ENCODE measurements around the gene HAND1.
"Not testable (repeated sequence)": the region's sequence is repeated elsewhere in the genome, so short reads cannot be mapped to it uniquely, and the experiment has no call there.

The HAND1 gene

GRCh38 chr5:154478224-154478565 is at the start of gene HAND1:
Gene HAND1, minus strand, starts transcription at chr5:154478227. Its CDS starts 219 bp downstream, at chr5:154478008.
- no peak for DNase-seq

GRCh38 chr5:154526231-154527226 is 48.5 kb upstream of the HAND1 start:
- no peak for DNase-seq

- DNase-seq = no peak
Measured at GRCh38 chr5:154524859-154525258, 46.8 kb upstream of the HAND1 start.

GRCh38 chr5:154524181-154524580 is 46.2 kb upstream of the HAND1 start:
- DNase-seq = no peak

DNA sequence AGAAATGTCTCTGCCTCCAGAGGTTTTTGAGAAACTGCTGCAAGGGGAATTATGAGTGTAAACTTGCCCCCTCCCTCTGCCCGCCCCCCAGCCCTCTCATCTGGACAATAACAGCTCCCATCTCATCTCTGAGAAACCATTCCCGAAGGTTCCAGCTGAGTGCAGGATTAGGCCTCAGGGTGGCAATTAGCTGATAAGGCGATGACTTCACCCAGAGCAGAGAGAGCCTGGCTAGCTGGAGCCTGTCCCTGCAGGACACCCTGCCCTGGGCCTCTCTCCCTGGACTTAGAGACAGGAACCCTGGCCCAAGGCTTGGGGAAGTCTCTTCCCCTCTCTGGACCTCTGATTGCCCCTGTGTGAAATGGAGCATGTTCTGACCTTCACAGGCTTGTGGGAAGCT is 45.7 kb upstream of the HAND1 start:
- DNase-seq = no peak

DNA sequence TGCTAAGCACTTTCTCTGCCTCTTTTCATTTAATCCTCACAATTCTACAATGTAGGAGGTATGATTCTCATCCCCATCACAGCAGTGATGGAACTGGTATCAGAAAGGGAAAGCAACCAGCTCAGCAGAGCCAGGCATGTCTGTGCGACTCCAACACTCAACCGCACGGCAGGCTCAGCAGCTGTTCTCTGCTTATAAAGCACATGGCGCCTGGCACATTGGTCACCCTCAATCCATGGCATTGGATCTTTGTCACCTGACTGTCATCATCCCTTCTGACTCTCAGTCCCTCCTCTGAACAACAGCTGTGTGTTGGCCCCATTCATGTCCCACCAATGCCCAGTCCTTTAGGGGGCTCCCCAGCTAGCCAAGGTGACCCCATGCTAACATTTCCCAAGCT is 45.1 kb upstream of the HAND1 start:
- DNase-seq = no peak

DNA sequence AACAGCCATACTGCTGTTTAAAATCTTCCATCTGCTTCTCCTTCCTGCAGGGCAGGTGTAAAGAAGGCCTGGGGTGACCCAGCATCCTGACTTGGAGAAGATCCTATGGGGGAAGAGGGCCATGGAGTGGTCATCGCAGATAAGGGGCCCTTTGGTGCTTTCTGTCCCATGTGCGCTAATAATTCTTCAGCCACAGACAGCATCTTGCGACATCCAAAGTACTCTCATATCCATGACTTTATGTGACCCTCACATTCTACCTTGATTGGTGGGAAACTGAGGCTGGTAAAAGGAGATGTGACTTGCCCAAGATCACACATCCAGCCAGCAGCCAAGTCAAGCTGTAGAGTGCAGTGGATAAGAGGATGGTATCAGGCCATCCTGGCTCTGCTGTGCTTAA is 44.3 kb upstream of the HAND1 start:
- no peak for DNase-seq

- DNase-seq = no peak
Measured at GRCh38 chr5:154521756-154522155, 43.7 kb upstream of the HAND1 start.

- DNase-seq = no peak
Measured at GRCh38 chr5:154520861-154521453, 42.9 kb upstream of the HAND1 start.

GRCh38 chr5:154519359-154519758 is 41.3 kb upstream of the HAND1 start:
- DNase-seq = no peak

- DNase-seq = no peak
Measured at GRCh38 chr5:154518438-154518867, 40.4 kb upstream of the HAND1 start.

- no peak for DNase-seq
Measured at GRCh38 chr5:154517810-154518437, 39.9 kb upstream of the HAND1 start.

GRCh38 chr5:154517181-154517580 is 39.2 kb upstream of the HAND1 start:
- no peak for DNase-seq

- no peak for DNase-seq
Measured at GRCh38 chr5:154516475-154516874, 38.4 kb upstream of the HAND1 start.

DNA sequence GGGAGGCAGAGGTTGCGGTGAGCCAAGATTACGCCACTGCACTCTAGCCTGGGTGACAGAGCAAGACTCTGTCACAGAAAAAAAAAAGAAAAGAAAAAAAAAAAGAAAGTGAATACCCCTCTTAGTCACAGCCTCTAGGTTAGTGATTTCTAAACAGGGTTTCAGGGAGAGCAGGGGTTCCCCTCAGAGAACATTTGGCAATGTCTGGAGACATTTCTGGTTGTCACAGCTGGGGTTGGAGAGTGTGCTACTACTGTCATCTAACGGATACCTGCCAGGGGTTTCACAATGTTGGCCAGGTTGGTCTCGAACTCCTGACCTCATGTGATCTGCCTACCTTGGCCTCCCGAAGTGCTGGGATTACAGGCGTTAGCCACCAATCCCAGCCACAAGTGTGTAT is 37.5 kb upstream of the HAND1 start:
- DNase-seq = not testable (repeated sequence)

DNA sequence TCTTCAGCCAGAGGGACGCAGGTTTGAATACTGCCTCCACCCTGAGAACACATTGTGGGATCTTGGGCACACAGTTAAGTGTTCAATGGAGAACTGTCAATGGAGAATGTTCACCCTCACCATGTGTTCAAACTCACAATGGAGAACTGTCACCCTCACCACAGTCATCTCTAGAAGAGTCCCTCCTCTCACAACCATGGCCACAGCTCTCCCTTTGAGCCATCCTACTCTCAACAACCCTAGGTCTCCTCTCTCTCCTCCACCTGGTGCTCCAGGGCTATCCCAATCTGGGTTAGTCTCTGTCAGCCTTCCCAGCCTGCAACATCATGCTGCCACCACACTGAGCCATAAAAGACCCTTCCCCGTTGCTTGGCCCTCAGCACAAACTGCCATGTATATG is 36.3 kb upstream of the HAND1 start:
- DNase-seq = no peak

DNA sequence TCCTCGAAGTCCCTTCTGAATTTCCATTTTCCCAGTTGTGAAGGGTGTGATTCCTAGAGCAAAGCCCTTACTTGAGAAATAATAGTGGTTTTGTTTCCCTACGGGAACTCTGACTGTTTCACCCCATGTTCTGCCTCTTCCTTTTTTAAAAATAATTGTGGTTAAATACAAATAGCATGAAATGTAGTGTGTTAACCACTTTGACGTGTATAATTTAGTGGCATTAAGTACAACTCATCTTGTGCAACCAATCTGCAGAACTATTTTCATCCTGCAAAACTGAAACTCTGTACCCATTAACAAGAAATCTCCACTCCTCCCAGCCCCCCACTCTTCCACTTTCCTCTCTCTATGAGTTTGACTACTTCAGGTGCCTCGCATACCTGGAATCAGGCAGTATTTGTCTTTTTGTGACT is 35.6 kb upstream of the HAND1 start:
- DNase-seq = no peak

GRCh38 chr5:154511984-154512383 is 34.0 kb upstream of the HAND1 start:
- no peak for DNase-seq

DNA sequence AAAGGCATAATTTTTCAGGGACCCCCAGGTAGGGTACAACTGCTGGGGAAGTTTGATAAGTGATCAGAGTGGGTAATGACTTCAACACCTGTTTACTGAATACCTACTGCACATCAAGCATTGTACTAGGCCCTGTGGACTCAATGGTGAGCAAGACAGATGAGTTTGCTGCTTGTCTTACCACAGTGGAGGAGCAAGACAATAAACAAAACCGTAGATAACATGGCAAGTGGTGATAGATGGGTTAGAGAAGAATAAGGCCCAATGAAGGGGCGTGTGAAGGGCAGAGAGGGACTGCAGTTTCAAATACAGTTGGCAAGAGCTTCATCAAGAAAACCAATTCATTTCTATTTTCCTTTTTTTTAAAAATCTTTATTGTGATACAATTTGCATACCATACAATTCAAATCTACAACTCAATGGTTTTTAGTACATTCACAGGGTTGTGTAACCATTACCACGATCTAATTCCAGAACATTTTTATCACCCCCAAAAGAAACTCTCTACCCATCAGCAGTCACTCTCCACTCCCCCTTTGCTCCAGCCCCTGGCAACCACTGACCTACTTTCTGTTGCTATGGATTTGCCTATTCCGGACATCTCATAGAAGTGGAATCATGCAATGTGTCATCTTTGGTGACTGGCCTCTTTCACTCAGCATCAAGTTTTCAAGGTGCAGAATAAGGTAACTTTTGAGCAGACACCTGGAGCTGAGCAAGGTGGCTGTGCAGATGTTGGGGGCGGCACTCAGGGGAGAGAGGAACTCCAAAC is 31.9 kb upstream of the HAND1 start:
- no peak for DNase-seq

DNA sequence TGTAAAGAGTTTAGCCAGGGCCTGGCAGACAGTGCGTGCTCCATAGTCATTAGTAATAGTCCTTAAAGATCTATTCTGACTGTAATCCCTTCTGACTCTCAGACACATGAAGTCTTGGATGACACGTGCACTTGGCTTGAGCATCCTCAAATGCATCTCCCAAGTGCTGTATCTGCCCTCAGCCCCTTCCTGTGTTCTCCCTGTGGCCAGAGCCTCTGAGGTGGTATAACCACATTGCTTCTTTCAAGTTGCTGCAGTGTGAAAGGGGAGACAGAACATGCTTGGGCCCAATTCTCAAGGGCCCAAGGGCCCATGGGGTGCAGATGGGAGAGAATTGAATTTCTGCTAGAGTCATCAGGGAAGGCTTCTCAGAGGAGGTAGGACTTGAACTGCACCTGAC is 30.1 kb upstream of the HAND1 start:
- no peak for DNase-seq

DNA sequence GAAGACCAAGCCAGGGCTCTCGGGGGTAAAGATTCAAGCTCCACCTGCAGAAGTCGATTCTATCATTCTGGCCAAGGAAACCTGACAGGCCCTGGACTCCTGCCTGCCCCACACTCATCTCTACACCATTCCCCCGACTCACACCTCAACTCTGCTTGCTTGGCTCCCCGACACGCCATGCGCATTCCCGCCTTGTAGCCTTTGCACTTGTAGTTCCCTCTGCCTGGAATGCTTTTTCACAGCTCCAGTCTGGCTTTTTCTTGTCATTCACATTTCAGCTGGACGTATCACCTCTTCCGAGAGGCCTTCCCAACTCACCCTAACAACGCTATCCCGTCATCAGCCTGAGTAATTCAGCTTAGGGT is 28.7 kb upstream of the HAND1 start:
- no peak for DNase-seq

DNA sequence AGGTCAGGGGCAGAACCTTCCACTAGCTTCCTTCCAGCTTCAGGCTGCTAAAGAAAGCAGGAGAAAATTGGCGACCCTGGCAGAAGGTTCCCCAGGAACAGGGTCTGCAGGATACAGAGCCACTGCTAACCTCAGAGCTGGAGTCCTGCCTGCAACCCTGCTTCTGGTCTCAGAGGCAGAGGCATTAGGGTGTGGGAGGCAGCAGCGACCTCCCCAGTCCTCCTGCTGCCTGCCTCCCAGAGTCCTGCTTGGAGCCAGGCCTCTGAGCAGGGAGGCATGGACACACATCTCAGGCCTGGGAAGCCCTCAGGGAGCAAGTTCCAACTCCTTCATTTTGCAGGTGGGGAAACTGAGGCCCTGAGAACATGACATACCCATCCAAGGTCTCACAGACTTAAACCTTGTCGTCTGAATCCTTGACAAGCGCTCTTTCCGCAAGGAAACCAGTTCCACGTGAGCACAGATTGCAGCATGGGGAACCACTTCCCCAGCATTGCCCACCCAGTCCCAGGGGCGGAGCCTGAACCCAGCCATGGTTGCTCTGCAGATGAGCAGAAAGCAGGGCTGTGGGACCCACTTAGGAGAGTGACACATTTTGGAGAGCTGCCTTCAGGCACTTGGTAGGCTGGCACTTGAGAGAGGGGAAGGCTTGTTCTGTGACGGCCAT is 28.2 kb upstream of the HAND1 start:
- no peak for DNase-seq

DNA sequence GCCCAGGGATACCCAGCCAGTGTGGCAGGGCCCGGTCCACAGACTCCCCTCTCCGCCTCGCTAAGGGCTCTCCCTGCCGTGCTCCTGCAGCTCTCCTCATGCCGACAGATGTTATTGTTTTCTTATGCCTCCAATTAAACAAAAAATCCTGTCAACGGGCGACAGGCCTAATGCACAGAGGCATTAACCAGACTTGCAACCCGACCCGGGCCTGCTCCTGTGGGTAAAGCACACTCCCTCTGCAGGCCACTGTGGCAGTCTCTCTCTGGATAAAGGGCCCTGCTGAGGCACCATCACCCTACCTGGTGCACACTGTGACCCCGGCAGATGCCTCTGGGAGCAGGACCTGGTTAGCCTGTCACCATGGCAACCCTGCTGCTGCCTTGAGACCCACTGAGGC is 27.5 kb upstream of the HAND1 start:
- no peak for DNase-seq
